ENCODE measurements around the gene CELF3. TPM values are rescaled to one million over a fixed set of nuclear protein-coding genes. Genes with fewer than 3 reads are reported as not detected.

Gene CELF3
- total and polyA plus RNA-seq, 9 of the 15 experiments (the other 6 are each of a cell fraction or from before 2014, with no cell fraction given), result not detected

- TF ChIP-seq HNRNPH1 (optimal IDR thresholded peaks at IDR 0.05; ENCODE audit: low read depth, low read length) (no peak), ETS2 (tag; IDR thresholded peaks at IDR 0.05; ENCODE audit: borderline replicate concordance, poor library complexity, severe bottlenecking) (no peak), GABPB1 (CRISPR knock-in tag; IDR thresholded peaks at IDR 0.05) (peak; percentile 79), ZNF398 (CRISPR knock-in tag; IDR thresholded peaks at IDR 0.05) (no peak), ZNF224 (CRISPR knock-in tag; IDR thresholded peaks at IDR 0.05) (no peak), ZNF143 (CRISPR knock-in tag; IDR thresholded peaks at IDR 0.05) (no peak), NUFIP1 (IDR thresholded peaks at IDR 0.05; ENCODE audit: partially characterized antibody) (no peak), RB1 (IDR thresholded peaks at IDR 0.05; ENCODE audit: low read depth) (peak; percentile 63), NONO (IDR thresholded peaks at IDR 0.05; ENCODE audit: low read depth in 2 of 2, low read length in 1 of 2) (peak in 1 of 2 experiments; percentile 76; a peak in 2 of 4 replicates), FOXK2 (conservative IDR thresholded peaks at IDR 0.05 in 1 of 2, IDR thresholded peaks at IDR 0.05 in 1 of 2; ENCODE audit: low read depth in 2 of 2) (peak; percentile 65 to 73; a peak in 2 of 4 replicates), ZNF41 (CRISPR knock-in tag; conservative IDR thresholded peaks at IDR 0.05) (no peak), ZNF165 (CRISPR knock-in tag; IDR thresholded peaks at IDR 0.05; ENCODE audit: borderline replicate concordance) (no peak), MTA1 (IDR thresholded peaks at IDR 0.05; ENCODE audit: borderline replicate concordance) (peak; percentile 98), BRD9 (IDR thresholded peaks at IDR 0.05; ENCODE audit: low read depth, partially characterized antibody) (no peak), HOMEZ (CRISPR knock-in tag; IDR thresholded peaks at IDR 0.05) (no peak), HNRNPLL (IDR thresholded peaks at IDR 0.05; ENCODE audit: low read depth, low read length, poor library complexity, severe bottlenecking) (no peak), TAF7 (tag; IDR thresholded peaks at IDR 0.05) (peak; percentile 81), ATF6 (CRISPR knock-in tag; IDR thresholded peaks at IDR 0.05) (no peak), PHB (CRISPR knock-in tag; IDR thresholded peaks at IDR 0.05) (no peak)
Observed at GRCh38 chr1:151762941-151763921, 46.6 kb upstream of the CELF3 start, which contains the start of gene MRPL9 (continued).
